ENCODE measurements around the gene GPR171.

DNA sequence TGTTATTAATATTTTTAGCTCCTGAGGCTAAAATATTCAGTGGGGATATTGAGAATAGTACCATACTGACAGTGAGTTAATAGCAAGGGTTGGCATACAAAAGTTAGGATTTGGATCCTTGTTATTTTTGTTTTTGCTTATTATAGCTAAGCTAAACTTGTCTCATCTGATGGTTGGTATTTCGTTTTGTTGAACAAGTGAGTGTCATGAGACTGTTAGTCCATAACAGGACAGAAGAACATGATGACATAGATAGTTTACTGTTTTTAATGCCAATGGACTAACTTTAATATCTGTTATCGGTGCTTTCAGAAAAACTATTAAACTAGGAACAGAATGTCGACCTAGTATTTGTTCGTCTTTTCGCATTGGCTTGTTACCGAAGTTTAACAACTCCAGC, 48.5 kb downstream of the GPR171 start:
- TF ChIP-seq, protein P1, sequence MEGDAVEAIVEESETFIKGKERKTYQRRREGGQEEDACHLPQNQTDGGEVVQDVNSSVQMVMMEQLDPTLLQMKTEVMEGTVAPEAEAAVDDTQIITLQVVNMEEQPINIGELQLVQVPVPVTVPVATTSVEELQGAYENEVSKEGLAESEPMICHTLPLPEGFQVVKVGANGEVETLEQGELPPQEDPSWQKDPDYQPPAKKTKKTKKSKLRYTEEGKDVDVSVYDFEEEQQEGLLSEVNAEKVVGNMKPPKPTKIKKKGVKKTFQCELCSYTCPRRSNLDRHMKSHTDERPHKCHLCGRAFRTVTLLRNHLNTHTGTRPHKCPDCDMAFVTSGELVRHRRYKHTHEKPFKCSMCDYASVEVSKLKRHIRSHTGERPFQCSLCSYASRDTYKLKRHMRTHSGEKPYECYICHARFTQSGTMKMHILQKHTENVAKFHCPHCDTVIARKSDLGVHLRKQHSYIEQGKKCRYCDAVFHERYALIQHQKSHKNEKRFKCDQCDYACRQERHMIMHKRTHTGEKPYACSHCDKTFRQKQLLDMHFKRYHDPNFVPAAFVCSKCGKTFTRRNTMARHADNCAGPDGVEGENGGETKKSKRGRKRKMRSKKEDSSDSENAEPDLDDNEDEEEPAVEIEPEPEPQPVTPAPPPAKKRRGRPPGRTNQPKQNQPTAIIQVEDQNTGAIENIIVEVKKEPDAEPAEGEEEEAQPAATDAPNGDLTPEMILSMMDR (IDR thresholded peaks at IDR 0.05 in 4 of 5, conservative IDR thresholded peaks at IDR 0.05 in 1 of 5), result no peak
- TF ChIP-seq POLR2A (IDR thresholded peaks at IDR 0.05), result no peak

Measured in gastrocnemius medialis (tissue), 4 donors.